Measurements from ENCODE around the gene SMIM24.

GRCh38 chr19:3499738-3500428 lies 19.6 kb upstream of the SMIM24 start:
- no peak for TF ChIP-seq CTCF (IDR thresholded peaks at IDR 0.05)
- no peak for TF ChIP-seq POLR2A (IDR thresholded peaks at IDR 0.05)

Data from right lobe of liver (tissue), 4 donors.